ENCODE results near the gene PTPRN2. TPM values are rescaled to one million over a fixed set of nuclear protein-coding genes. Genes with fewer than 3 reads are reported as not detected.

The PTPRN2 gene
- total and polyA plus RNA-seq, 2 donors (not counting 3 experiments of a cell fraction or from before 2014, with no cell fraction given): 0.62 to 0.88 TPM

DNA sequence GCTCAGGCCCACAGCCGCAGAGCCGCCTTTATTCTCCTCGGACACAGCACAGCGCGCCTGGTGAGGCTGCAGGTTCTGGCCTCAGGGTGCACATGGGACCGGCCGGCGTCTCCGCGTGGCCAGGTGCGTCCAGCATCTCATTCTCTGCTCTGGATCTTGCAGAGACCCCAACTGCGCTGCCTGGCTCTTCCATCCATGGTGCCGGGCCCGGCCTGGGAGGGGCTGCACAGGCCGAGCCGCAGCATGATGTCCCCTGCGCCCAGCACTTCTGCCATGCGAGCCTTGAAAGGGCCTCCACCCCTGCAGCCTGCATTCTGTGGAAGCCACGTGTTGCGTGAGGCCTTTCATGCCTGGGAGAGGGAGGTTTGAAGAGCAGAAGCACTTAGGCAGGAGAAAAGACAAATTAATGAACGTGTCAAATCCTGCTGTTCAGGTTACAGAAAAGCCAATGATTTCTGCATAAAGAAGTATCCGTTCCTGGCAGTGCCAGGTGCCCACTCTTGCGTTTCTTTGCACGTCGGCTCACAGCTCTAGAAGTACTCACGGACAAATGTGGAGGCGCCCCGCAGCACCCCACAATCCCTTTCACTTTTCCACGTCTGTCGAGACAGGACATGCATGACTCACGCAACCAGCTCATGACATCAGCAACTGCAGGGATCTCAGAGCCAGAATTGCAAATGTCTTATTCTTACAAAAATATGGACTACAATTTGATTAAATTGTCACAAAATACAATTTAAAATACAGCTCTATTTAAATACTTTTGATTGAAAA is 679.4 kb downstream of the PTPRN2 start:
- Histone ChIP-seq H3K4me3 (replicated peaks in 1 of 3; ENCODE audit: insufficient read depth in 1 of 3, low read depth in 1 of 3, low read length in 3 of 3) (no peak overlapping the region), H3K79me2 (ENCODE audit: control insufficient read depth, insufficient read depth, low read length) (no peaks in the 10 kb centered on the region), H4K20me1 (replicated peaks; ENCODE audit: control insufficient read depth, extremely low read depth, insufficient read depth, low read length) (no peaks in the 10 kb centered on the region), H3K27ac (ENCODE audit: insufficient read depth, low read depth, low read length) (no peak overlapping the region), H3K36me3 (ENCODE audit: control insufficient read depth in 2 of 2, extremely low read depth in 1 of 2, insufficient read depth in 2 of 2, low read length in 2 of 2) (no peaks in the 10 kb centered on the region), H3K4me1 (ENCODE audit: control insufficient read depth, extremely low read depth, insufficient read depth, low read length) (no peaks in the 10 kb centered on the region), H3K27me3 (ENCODE audit: control insufficient read depth in 2 of 2, insufficient read depth in 2 of 2, low read length in 2 of 2) (no peaks in the 10 kb centered on the region), H3K9me1 (replicated peaks; ENCODE audit: control insufficient read depth, extremely low read depth, insufficient read depth, low read length) (no peaks in the 10 kb centered on the region), H3K9ac (replicated peaks; ENCODE audit: extremely low read depth, insufficient read depth, low read length) (no peak overlapping the region), H3K9me3 (replicated peaks; ENCODE audit: control insufficient read depth, insufficient read depth, low read length) (peaks cover 4% of the 10 kb centered on the region), H3K4me2 (ENCODE audit: insufficient read depth, low read length) (no peak overlapping the region), H2AFZ (ENCODE audit: low read depth, low read length) (no peak overlapping the region)
- POLR2A ChIA-PET: no interaction called here
- no peak for FAIRE-seq
- TF ChIP-seq FOS (IDR thresholded peaks at IDR 0.05; ENCODE audit: borderline replicate concordance, insufficient read depth, low read length) (no peak), MYC (IDR thresholded peaks at IDR 0.05; ENCODE audit: low read depth, low read length) (no peak), POLR2A (IDR thresholded peaks at IDR 0.05; ENCODE audit: low read depth, low read length) (no peak), EZH2 (IDR thresholded peaks at IDR 0.05; ENCODE audit: borderline replicate concordance, low read depth, low read length, severe bottlenecking) (no peak), JUN (IDR thresholded peaks at IDR 0.05; ENCODE audit: borderline replicate concordance, insufficient read depth, insufficient read length, low read depth) (no peak), GATA2 (IDR thresholded peaks at IDR 0.05; ENCODE audit: insufficient read depth, insufficient read length, low read depth, low read length) (no peak), POLR2AphosphoS5 (IDR thresholded peaks at IDR 0.05; ENCODE audit: insufficient read depth, low read depth, low read length) (no peak)
- TF ChIP-seq, protein P1, sequence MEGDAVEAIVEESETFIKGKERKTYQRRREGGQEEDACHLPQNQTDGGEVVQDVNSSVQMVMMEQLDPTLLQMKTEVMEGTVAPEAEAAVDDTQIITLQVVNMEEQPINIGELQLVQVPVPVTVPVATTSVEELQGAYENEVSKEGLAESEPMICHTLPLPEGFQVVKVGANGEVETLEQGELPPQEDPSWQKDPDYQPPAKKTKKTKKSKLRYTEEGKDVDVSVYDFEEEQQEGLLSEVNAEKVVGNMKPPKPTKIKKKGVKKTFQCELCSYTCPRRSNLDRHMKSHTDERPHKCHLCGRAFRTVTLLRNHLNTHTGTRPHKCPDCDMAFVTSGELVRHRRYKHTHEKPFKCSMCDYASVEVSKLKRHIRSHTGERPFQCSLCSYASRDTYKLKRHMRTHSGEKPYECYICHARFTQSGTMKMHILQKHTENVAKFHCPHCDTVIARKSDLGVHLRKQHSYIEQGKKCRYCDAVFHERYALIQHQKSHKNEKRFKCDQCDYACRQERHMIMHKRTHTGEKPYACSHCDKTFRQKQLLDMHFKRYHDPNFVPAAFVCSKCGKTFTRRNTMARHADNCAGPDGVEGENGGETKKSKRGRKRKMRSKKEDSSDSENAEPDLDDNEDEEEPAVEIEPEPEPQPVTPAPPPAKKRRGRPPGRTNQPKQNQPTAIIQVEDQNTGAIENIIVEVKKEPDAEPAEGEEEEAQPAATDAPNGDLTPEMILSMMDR (IDR thresholded peaks at IDR 0.05; ENCODE audit: extremely low read depth in 1 of 2, insufficient read depth in 1 of 2, low read depth in 1 of 2, low read length in 2 of 2): no peak
- TF ChIP-seq, protein P2, sequence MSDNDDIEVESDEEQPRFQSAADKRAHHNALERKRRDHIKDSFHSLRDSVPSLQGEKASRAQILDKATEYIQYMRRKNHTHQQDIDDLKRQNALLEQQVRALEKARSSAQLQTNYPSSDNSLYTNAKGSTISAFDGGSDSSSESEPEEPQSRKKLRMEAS (IDR thresholded peaks at IDR 0.05; ENCODE audit: insufficient read depth, insufficient read length): no peak
- DNase-seq (ENCODE audit: low read depth, low spot score): no peak
- intact Hi-C loops (cut with micrococcal nuclease): no loop called here
- dilution Hi-C loops (cut with MboI; ENCODE audit: extremely low pct_ligation_motif_present, low sequenced_read_pairs): no loop called here
- BruUV-seq (replicated peaks): no TSS peak
- CTCF ChIA-PET: no interaction called here

Data from endothelial cell of umbilical vein (primary cell).